ENCODE results near the gene BAHCC1.
"Not testable (repeated sequence)": the region's sequence is repeated elsewhere in the genome, so short reads cannot be mapped to it uniquely, and the experiment has no call there.

Gene BAHCC1

DNA sequence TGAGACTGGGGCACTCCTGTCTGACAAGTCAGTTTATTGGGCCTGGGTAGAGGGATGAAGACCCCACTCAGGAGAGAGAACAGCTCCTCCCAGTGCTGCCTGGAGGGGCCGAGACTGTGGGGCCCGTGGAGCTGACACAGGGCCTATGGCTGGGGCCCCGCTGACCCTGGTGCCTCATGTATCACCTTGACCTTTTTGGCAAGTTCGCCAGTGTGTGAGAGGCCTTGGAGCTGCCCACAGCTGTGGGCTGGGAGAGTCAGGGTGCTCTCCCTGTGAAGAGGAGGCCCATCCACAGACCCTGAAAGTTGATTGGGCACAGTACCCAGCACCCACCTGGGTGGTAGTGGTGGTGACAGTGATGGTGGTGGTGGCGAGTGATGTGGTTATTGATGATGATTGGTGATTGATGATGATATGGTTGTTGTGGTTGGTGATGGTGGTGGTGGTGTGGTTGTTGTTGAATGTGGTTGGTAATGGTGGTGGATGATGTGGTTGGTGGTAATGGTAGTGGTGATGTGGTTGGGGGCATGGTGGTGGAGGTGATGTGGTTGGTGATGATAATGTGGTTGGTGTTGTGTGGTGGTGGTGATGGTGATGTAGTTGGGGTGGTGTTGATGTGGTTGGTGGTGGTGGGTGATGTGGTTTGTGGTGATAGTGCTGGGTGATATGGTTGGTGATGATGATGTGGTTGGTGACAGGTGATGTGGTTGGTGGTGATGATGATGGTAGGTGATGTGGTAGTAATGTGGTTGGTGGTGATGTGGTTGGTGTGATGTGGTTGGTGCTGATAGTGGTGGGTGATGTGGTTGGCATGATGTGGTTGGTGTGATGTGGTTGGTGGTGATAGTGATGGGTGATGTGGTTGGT lies 29.1 kb downstream of the BAHCC1 start:
- no peak for TF ChIP-seq CTCF (conservative IDR thresholded peaks at IDR 0.05; ENCODE audit: low read depth, low read length)
- no peak for DNase-seq (ENCODE audit: low read depth)
- no peak overlapping the region for H3K4me3 ChIP-seq (ENCODE audit: low read depth, low read length)

DNA sequence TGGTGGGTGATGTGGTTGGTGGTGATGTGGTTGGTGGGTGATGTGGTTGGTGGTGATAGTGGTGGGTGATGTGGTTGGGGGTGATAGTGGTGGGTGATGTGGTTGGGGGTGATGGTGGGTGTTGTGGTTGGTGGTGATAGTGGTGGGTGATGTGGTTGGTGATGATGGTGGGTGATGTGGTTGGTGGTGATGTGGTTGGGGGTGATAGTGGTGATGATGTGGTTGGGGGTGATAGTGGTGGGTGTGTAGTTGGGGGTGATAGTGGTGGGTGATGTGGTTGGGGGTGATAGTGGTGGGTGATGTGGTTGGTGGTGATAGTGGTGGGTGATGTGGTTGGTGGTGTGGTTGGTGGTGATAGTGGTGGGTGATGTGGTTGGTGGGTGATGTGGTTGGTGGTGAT lies 29.8 kb downstream of the BAHCC1 start:
- not testable (repeated sequence) for DNase-seq (ENCODE audit: low read depth); H3K4me3 ChIP-seq (ENCODE audit: low read depth, low read length)

GRCh38 chr17:81425716-81426392 lies 30.6 kb downstream of the BAHCC1 start:
- H3K4me3 ChIP-seq (ENCODE audit: low read depth, low read length); DNase-seq (ENCODE audit: low read depth): not testable (repeated sequence)

GRCh38 chr17:81426393-81427172 lies 31.3 kb downstream of the BAHCC1 start:
- no peak for TF ChIP-seq CTCF (conservative IDR thresholded peaks at IDR 0.05; ENCODE audit: low read depth, low read length)
- no peak overlapping the region for H3K4me3 ChIP-seq (ENCODE audit: low read depth, low read length)
- DNase-seq (ENCODE audit: low read depth), result no peak

DNA sequence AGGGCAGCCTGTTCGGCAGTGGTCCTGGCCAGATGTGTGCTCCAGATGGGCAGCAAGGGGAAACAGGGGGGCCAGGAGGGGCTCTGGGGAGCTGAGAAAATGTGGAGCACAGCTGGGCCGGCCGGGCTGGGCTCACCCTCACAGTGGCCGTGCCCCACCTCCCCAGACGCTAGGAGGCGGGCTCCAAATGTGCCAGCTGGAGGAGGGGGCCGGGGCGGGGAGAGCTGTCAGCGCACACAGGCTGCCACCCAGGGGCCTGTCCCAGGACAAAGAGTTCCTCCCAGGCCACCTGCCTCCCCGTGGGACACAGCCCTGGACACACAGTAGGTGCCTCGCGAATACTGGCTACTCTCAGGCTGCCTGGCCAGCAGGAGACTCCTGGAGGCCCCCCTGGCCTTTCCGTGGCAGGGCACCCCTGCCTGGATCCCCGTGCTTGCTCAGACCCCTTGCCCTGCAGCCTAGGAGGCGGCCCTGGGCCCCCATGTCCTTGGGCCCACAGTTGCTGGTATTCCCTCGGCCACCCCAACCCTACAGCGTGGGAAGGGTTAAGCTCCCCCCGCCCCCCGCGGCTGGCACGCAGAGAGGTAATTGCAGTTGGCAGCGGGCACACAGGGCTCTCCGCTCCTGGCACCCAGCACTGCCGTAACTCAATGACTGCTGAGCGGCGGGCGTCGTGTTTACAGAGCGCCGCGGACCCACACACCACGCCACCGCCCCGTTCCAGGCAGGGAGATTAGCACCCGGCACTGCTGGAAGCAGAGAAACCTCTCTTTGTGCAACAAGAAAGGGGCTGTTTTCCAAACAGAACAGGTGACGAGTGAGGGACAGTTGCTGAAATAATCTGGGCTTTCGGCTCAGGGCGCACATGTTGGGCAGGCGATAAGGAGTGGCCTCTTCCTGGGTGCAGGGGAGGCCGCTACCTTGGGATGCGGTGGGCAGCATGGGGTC lies 32.2 kb downstream of the BAHCC1 start:
- no peak for TF ChIP-seq CTCF (conservative IDR thresholded peaks at IDR 0.05; ENCODE audit: low read depth, low read length)
- no peak overlapping the region for H3K4me3 ChIP-seq (ENCODE audit: low read depth, low read length)
- DNase-seq (ENCODE audit: low read depth), result no peak

- no peak for DNase-seq (ENCODE audit: low read depth)
- no peak for TF ChIP-seq CTCF (conservative IDR thresholded peaks at IDR 0.05; ENCODE audit: low read depth, low read length)
- no peak overlapping the region for H3K4me3 ChIP-seq (ENCODE audit: low read depth, low read length)
These were observed 32.9 kb downstream of the BAHCC1 start for GRCh38 chr17:81428121-81428515.

DNA sequence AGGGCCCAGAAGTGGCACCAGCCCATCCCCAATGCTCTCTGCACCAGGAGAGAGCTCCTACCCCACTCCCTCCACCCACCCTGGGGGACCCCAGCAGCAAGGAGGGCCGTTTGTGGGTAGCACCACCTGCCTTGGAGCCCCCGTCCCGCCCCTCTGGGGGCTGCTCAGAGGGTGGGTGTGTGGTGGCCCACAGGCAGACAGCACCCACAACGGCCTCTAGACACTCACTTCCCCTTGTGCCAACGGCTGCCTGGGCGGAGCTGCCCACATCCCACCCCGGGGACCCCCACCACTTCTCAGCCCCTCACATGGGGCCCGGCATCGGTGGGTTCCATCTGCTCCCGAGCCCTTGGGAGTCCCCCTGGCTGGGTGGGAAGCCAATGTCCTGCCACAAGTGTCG lies 33.3 kb downstream of the BAHCC1 start:
- no peak for TF ChIP-seq CTCF (conservative IDR thresholded peaks at IDR 0.05; ENCODE audit: low read depth, low read length)
- no peak for DNase-seq (ENCODE audit: low read depth)
- no peak overlapping the region for H3K4me3 ChIP-seq (ENCODE audit: low read depth, low read length)
